Measurements from ENCODE around the gene PLAC1. TPM values are rescaled to one million over a fixed set of nuclear protein-coding genes. Genes with fewer than 3 reads are reported as not detected.

Gene PLAC1
- total RNA-seq, 1 experiment from 2014 or later: 0.51 TPM

- no peak for ATAC-seq
- TF ChIP-seq, protein P1, sequence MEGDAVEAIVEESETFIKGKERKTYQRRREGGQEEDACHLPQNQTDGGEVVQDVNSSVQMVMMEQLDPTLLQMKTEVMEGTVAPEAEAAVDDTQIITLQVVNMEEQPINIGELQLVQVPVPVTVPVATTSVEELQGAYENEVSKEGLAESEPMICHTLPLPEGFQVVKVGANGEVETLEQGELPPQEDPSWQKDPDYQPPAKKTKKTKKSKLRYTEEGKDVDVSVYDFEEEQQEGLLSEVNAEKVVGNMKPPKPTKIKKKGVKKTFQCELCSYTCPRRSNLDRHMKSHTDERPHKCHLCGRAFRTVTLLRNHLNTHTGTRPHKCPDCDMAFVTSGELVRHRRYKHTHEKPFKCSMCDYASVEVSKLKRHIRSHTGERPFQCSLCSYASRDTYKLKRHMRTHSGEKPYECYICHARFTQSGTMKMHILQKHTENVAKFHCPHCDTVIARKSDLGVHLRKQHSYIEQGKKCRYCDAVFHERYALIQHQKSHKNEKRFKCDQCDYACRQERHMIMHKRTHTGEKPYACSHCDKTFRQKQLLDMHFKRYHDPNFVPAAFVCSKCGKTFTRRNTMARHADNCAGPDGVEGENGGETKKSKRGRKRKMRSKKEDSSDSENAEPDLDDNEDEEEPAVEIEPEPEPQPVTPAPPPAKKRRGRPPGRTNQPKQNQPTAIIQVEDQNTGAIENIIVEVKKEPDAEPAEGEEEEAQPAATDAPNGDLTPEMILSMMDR (IDR thresholded peaks at IDR 0.05): no peak
- no peak for TF ChIP-seq SIN3A (IDR thresholded peaks at IDR 0.05; ENCODE audit: borderline replicate concordance, insufficient read depth, low read depth, low read length)
- no peak for TF ChIP-seq POLR2AphosphoS5 (IDR thresholded peaks at IDR 0.05; ENCODE audit: low read depth, low read length)
- TF ChIP-seq REST (IDR thresholded peaks at IDR 0.05; ENCODE audit: insufficient read depth in 1 of 2, low read depth in 2 of 2, low read length in 1 of 2): no peak
- TF ChIP-seq TCF7L2 (IDR thresholded peaks at IDR 0.05; ENCODE audit: low read depth, low read length): no peak
- Histone ChIP-seq H3K4me3 (ENCODE audit: low read depth in 2 of 2, low read length in 2 of 2) (no peak overlapping the region), H3K36me3 (ENCODE audit: control insufficient read depth, insufficient read depth, low read length) (no peaks in the 10 kb centered on the region), H3K27me3 (ENCODE audit: control insufficient read depth, insufficient read depth, low read length) (no peaks in the 10 kb centered on the region), H3K27ac (ENCODE audit: low read length) (no peak overlapping the region), H3K4me1 (ENCODE audit: control insufficient read depth, insufficient read depth, low read length) (no peaks in the 10 kb centered on the region), H3K9me3 (ENCODE audit: control insufficient read depth, insufficient read depth, low read depth, low read length) (no peaks in the 10 kb centered on the region)
- no TSS peak for BruUV-seq (replicated peaks)
- ChIA-PET CTCF (no interaction called here), POLR2A (no interaction called here)
- intact Hi-C loops (cut with micrococcal nuclease; ENCODE audit: unreplicated experiment): no loop called here
- in situ Hi-C loops (cut with HindIII; ENCODE audit: low pct_unique_long_range_greater_than_20kb, low sequenced_read_pairs): no loop called here
- DNase-seq (ENCODE audit: low read depth, low spot score): no peak
Observed at GRCh38 chrX:134649770-134650169, 8.5 kb downstream of the PLAC1 start.

DNA sequence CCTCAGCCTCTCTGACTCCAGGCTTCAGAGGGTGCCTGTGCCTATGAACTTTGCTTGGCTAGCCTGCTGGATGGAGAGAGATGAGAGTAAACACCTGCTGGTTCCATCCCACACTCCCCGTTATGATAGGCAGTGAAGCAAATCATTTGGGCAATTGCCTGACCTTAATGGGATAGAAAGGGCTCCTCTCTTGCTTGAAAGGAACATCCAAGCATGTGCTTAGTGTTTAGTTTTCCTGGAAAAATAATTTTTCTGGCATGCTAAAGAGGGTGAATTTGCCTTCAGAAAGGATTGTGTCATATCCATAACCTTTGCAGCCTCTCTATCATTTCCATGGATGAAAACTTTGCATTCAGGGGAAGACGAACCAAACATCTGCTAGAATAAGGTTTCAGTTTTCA, 10.8 kb downstream of the PLAC1 start:
- no peak for ATAC-seq
- H3K9me3 ChIP-seq (ENCODE audit: control insufficient read depth, insufficient read depth, low read depth, low read length): no peaks in the 10 kb centered on the region
- H3K27ac ChIP-seq (ENCODE audit: low read length): no peak overlapping the region
- no peaks in the 10 kb centered on the region for H3K4me1 ChIP-seq (ENCODE audit: control insufficient read depth, insufficient read depth, low read length)
- no peak overlapping the region for H3K4me3 ChIP-seq (ENCODE audit: low read depth in 2 of 2, low read length in 2 of 2)
- in situ Hi-C loops (cut with HindIII; ENCODE audit: low pct_unique_long_range_greater_than_20kb, low sequenced_read_pairs): no loop called here
- ChIA-PET POLR2A (no interaction called here), CTCF (no interaction called here)
- no peaks in the 10 kb centered on the region for H3K36me3 ChIP-seq (ENCODE audit: control insufficient read depth, insufficient read depth, low read length)
- H3K27me3 ChIP-seq (ENCODE audit: control insufficient read depth, insufficient read depth, low read length): no peaks in the 10 kb centered on the region
- no peak for TF ChIP-seq POLR2AphosphoS5 (IDR thresholded peaks at IDR 0.05; ENCODE audit: low read depth, low read length)
- no peak for TF ChIP-seq REST (IDR thresholded peaks at IDR 0.05; ENCODE audit: insufficient read depth in 1 of 2, low read depth in 2 of 2, low read length in 1 of 2)
- no peak for TF ChIP-seq TCF7L2 (IDR thresholded peaks at IDR 0.05; ENCODE audit: low read depth, low read length)
- TF ChIP-seq, protein P1 (IDR thresholded peaks at IDR 0.05): no peak
- no peak for TF ChIP-seq SIN3A (IDR thresholded peaks at IDR 0.05; ENCODE audit: borderline replicate concordance, insufficient read depth, low read depth, low read length)
- no peak for DNase-seq (ENCODE audit: low read depth, low spot score)
- intact Hi-C loops (cut with micrococcal nuclease; ENCODE audit: unreplicated experiment): no loop called here
- BruUV-seq (replicated peaks): no TSS peak
